H1 (cell line): ENCODE measurements around the gene CCNY. TPM values are rescaled to one million over a fixed set of nuclear protein-coding genes. Genes with fewer than 3 reads are reported as not detected.

Experiments used
- CTCF ChIA-PET: fragments of 300-600 bp; sonication (Branson Sonifier 250); formaldehyde crosslinking; loops from one replicate; lab custom pipeline; 2021; ENCODE audit not compliant: partially characterized antibody; lab: Charles Lee
- POLR2A ChIA-PET: fragments of 300-600 bp; sonication (Branson Sonifier 250); formaldehyde crosslinking; loops from one replicate; lab custom pipeline; 2021; ENCODE audit warnings: inconsistent platforms; ENCODE audit not compliant: partially characterized antibody; lab: Charles Lee
- DNase-seq, 2 experiments: peaks; one replicate each; pipeline versions ENCODE4 v3.0.0 to v3.0.0-alpha.2; 2010 to 2022; ENCODE audit warnings: low spot score in 2 of 2, low read depth in 1 of 2, mixed read lengths in 1 of 2
- FAIRE-seq: peaks from 2 replicates; lab custom pipeline; 2011; peaks lifted over from hg19 to GRCh38; lab: Jason Lieb, UNC
- H2AFZ ChIP-seq: 2 replicates; pipeline ENCODE4 v1.8.1; 2012; ENCODE audit warnings: low read length, inconsistent platforms
- H2AK5ac ChIP-seq: 2 replicates; pipeline ENCODE4 v1.6.1; 2013; ENCODE audit warnings: low read depth, low read length
- H2BK120ac ChIP-seq: replicated peaks from 2 replicates; pipeline ENCODE3; 2013; ENCODE audit warnings: low read depth, low read length, inconsistent platforms
- H2BK12ac ChIP-seq: 2 replicates; pipeline ENCODE4 v1.6.1; 2013; ENCODE audit warnings: low read depth, low read length
- H2BK15ac ChIP-seq: 2 replicates; pipeline ENCODE4 v1.6.1; 2013; ENCODE audit warnings: low read length
- H2BK20ac ChIP-seq: 2 replicates; pipeline ENCODE4 v1.6.1; 2013; ENCODE audit warnings: low read length
- H2BK5ac ChIP-seq: 2 replicates; pipeline ENCODE4 v1.6.1; 2013; ENCODE audit warnings: low read depth, low read length
- H3K14ac ChIP-seq: 2 replicates; pipeline ENCODE4 v1.6.1; 2013; ENCODE audit warnings: inconsistent platforms; ENCODE audit not compliant: insufficient read length
- H3K18ac ChIP-seq: 2 replicates; pipeline ENCODE4 v1.6.1; 2013; ENCODE audit warnings: low read length; ENCODE audit errors: extremely low read depth
- H3K23ac ChIP-seq: 2 replicates; pipeline ENCODE4 v1.6.1; 2013; ENCODE audit warnings: inconsistent platforms; ENCODE audit not compliant: insufficient read length
- H3K23me2 ChIP-seq: 2 replicates; pipeline ENCODE4 v1.6.1; 2013; ENCODE audit warnings: low read depth, low read length
- H3K27ac ChIP-seq: 2 replicates; pipeline ENCODE4 v1.6.1; 2011; ENCODE audit warnings: low read depth, low read length, inconsistent platforms
- H3K27me3 ChIP-seq, 4 experiments: replicated peaks in 1 of 4; 1 replicate in 1 of 4; 2 replicates in 3 of 4; pipeline versions ENCODE4 v1.6.1 to v1.8.1; 2011 to 2013; ENCODE audit warnings: low read length in 3 of 4, mild to moderate bottlenecking in 3 of 4, inconsistent platforms in 2 of 4, mixed read lengths in 2 of 4, moderate library complexity in 1 of 4; ENCODE audit not compliant: control insufficient read depth in 3 of 4, insufficient read depth in 3 of 4; ENCODE audit errors: extremely low read depth in 1 of 4
- H3K36me3 ChIP-seq, 4 experiments: 2 replicates each; pipeline versions ENCODE4 v1.6.1 to v1.8.1; 2011 to 2013; ENCODE audit warnings: mild to moderate bottlenecking in 4 of 4, low read length in 3 of 4, moderate library complexity in 2 of 4, control low read depth in 1 of 4, inconsistent platforms in 1 of 4; ENCODE audit not compliant: insufficient read depth in 4 of 4, control insufficient read depth in 2 of 4
- H3K4ac ChIP-seq: replicated peaks from 2 replicates; pipeline ENCODE3; 2013; ENCODE audit warnings: low read length, low read depth, mixed read lengths, inconsistent platforms; ENCODE audit not compliant: insufficient read length
- H3K4me1 ChIP-seq, 4 experiments: replicated peaks in 1 of 4; 1 replicate in 1 of 4; 2 replicates in 3 of 4; pipeline versions ENCODE4 v1.6.1 to v1.8.1; 2011 to 2013; ENCODE audit warnings: low read length in 3 of 4, inconsistent platforms in 2 of 4, mixed read lengths in 1 of 4; ENCODE audit not compliant: insufficient read depth in 4 of 4, control insufficient read depth in 3 of 4
- H3K4me2 ChIP-seq, 2 experiments: 2 replicates each; pipeline versions ENCODE4 v1.6.1 to v1.8.1; 2011 to 2013; ENCODE audit warnings: low read depth in 2 of 2, low read length in 2 of 2, control low read depth in 1 of 2, inconsistent platforms in 1 of 2, mild to moderate bottlenecking in 1 of 2; ENCODE audit not compliant: insufficient read depth in 1 of 2
- H3K4me3 ChIP-seq, 4 experiments: fragments of 200-600, 300-600 bp in 1 of 4; sonication (generic), shearing (Covaris generic), sonication (Bioruptor Twin) in 1 of 4; 2 replicates each; pipeline versions ENCODE4 v1.5.1 to v1.8.1; 2011 to 2016; ENCODE audit warnings: low read length in 4 of 4, low read depth in 3 of 4, control low read depth in 2 of 4, inconsistent platforms in 2 of 4, mild to moderate bottlenecking in 2 of 4, mixed read lengths in 1 of 4, moderate library complexity in 1 of 4; ENCODE audit not compliant: insufficient read depth in 2 of 4; ENCODE audit errors: extremely low read depth in 1 of 4
- H3K56ac ChIP-seq: replicated peaks from 2 replicates; pipeline ENCODE3; 2013; ENCODE audit warnings: low read depth, mild to moderate bottlenecking, mixed read lengths, low read length, inconsistent platforms; ENCODE audit not compliant: insufficient read length
- H3K79me1 ChIP-seq: 2 replicates; pipeline ENCODE4 v1.6.1; 2013; ENCODE audit warnings: low read depth, low read length, control low read depth
- H3K79me2 ChIP-seq, 2 experiments: 2 replicates each; pipeline versions ENCODE4 v1.6.1 to v1.8.1; 2012 to 2013; ENCODE audit warnings: low read length in 2 of 2, mild to moderate bottlenecking in 2 of 2, inconsistent platforms in 1 of 2; ENCODE audit not compliant: insufficient read depth in 2 of 2, control insufficient read depth in 1 of 2
- H3K9ac ChIP-seq, 4 experiments: replicated peaks in 1 of 4; 1 replicate in 1 of 4; 2 replicates in 3 of 4; pipeline versions ENCODE4 v1.6.1 to v1.8.1; 2011 to 2013; ENCODE audit warnings: low read depth in 3 of 4, low read length in 3 of 4, control low read depth in 2 of 4, mild to moderate bottlenecking in 2 of 4, moderate library complexity in 2 of 4, inconsistent platforms in 1 of 4; ENCODE audit errors: extremely low read depth in 1 of 4
- H3K9me3 ChIP-seq, 2 experiments: 2 replicates each; pipeline versions ENCODE4 v1.6.1 to v1.8.1; 2012 to 2013; ENCODE audit warnings: mild to moderate bottlenecking in 2 of 2, moderate library complexity in 2 of 2, control low read depth in 1 of 2, inconsistent platforms in 1 of 2, low read depth in 1 of 2, low read length in 1 of 2, mixed read lengths in 1 of 2; ENCODE audit not compliant: insufficient read depth in 2 of 2
- H4K20me1 ChIP-seq, 2 experiments: replicated peaks in 1 of 2; 2 replicates each; pipeline versions ENCODE3 to v1.8.1; 2011 to 2013; ENCODE audit warnings: inconsistent platforms in 2 of 2, low read length in 2 of 2, mild to moderate bottlenecking in 1 of 2; ENCODE audit not compliant: insufficient read depth in 2 of 2, control insufficient read depth in 1 of 2
- H4K5ac ChIP-seq: 2 replicates; pipeline ENCODE4 v1.6.1; 2013; ENCODE audit warnings: low read length, low read depth, mixed read lengths, inconsistent platforms; ENCODE audit not compliant: insufficient read length
- H4K8ac ChIP-seq: 2 replicates; pipeline ENCODE4 v1.8.0; 2013; ENCODE audit warnings: mild to moderate bottlenecking, moderate library complexity, low read length, inconsistent platforms; ENCODE audit not compliant: insufficient read depth; ENCODE audit errors: extremely low read depth
- H4K91ac ChIP-seq: replicated peaks from 2 replicates; pipeline ENCODE3; 2013; ENCODE audit warnings: low read length, mixed read lengths, inconsistent platforms; ENCODE audit not compliant: insufficient read length
- ASH2L ChIP-seq: fragments of 200-600, 300-600 bp; sonication (generic); IDR thresholded peaks from one replicate; pipeline ENCODE4 v1.7.1; 2017; ENCODE audit warnings: low read length
- BACH1 ChIP-seq: IDR thresholded peaks from 2 replicates; pipeline ENCODE4 v1.6.1; 2012; ENCODE audit warnings: low read length, improper control_type of control experiment
- CEBPB ChIP-seq: IDR thresholded peaks from 2 replicates; pipeline ENCODE4 v1.6.1; 2012; ENCODE audit warnings: low read depth, low read length
- CHD1 ChIP-seq: IDR thresholded peaks from 2 replicates; pipeline ENCODE4 v1.6.1; 2012; ENCODE audit warnings: low read depth, low read length, improper control_type of control experiment
- CHD2 ChIP-seq: IDR thresholded peaks from 2 replicates; pipeline ENCODE4 v1.6.1; 2012; ENCODE audit warnings: low read length, improper control_type of control experiment
- GABPA ChIP-seq: IDR thresholded peaks from 2 replicates; pipeline ENCODE4 v1.6.1; 2011; ENCODE audit warnings: mild to moderate bottlenecking, low read length, moderate library complexity, borderline replicate concordance; ENCODE audit not compliant: insufficient read depth
- KDM4A ChIP-seq: IDR thresholded peaks from one replicate; pipeline ENCODE4 v1.7.1; 2012; ENCODE audit warnings: low read depth, mild to moderate bottlenecking, moderate library complexity, low read length, inconsistent platforms; ENCODE audit not compliant: severe bottlenecking
- NANOG ChIP-seq: IDR thresholded peaks from 2 replicates; pipeline ENCODE4 v1.6.1; 2011; ENCODE audit warnings: low read length, low read depth, mild to moderate bottlenecking, inconsistent platforms; ENCODE audit not compliant: insufficient read depth, poor library complexity, severe bottlenecking
- POLR2AphosphoS5 ChIP-seq: IDR thresholded peaks from 2 replicates; pipeline ENCODE4 v1.6.1; 2011; ENCODE audit warnings: low read depth, low read length
- SAP30 ChIP-seq: fragments of 300-600 bp; sonication (generic); IDR thresholded peaks from 2 replicates; pipeline ENCODE4 v1.7.1; 2012; ENCODE audit warnings: low read length, moderate library complexity, mild to moderate bottlenecking, inconsistent platforms; ENCODE audit not compliant: insufficient read depth, insufficient replicate concordance
- YY1 ChIP-seq: IDR thresholded peaks from 2 replicates; pipeline ENCODE4 v1.6.1; 2011; ENCODE audit warnings: low read depth, mild to moderate bottlenecking, low read length
- WGBS, 2 experiments: shearing (Covaris generic) in 1 of 2; methylation state at CpG; one replicate each; pipeline versions ENCODE4 v1.1.6 to v1.1.7; 2013 to 2015; ENCODE audit warnings: low lambda C conversion rate in 2 of 2, mixed read lengths in 2 of 2, inconsistent platforms in 1 of 2, low coverage in 1 of 2, missing lambda C conversion rate in 1 of 2; ENCODE audit not compliant: insufficient replicate concordance in 2 of 2, insufficient coverage in 1 of 2, insufficient read length in 1 of 2; ENCODE audit errors: extremely low coverage in 1 of 2, missing lambda C conversion rate in 1 of 2; 5-methylcytosine and 5-hydroxymethylcytosine counted together
- polyA plus RNA-seq, 7 experiments: library from polyadenylated mRNA; depleted of rRNA in 3 of 7; stranded (reverse) in 5 of 7; unstranded in 2 of 7; fragments of >200 nt in 5 of 7; fragments of 200-250 nt in 2 of 7; gene quantifications; 1 replicate in 5 of 7; 2 replicates in 1 of 7; 4 replicates in 1 of 7; pipeline versions ENCODE4 v1.2.1 to v1.2.3, GENCODE V29; 2011 to 2013; ENCODE audit warnings: missing spikeins in 2 of 7, mixed read lengths in 2 of 7
- total RNA-seq: library from RNA; stranded (reverse); fragmentation: NEBNext Ultra II Directional; extraction: Animal tissue kit (Norgen Biotek cat#: 25700); gene quantifications from 2 replicates; pipeline ENCODE4 v1.2.1, GENCODE V29; 2021
- TF ChIP-seq, protein P1 (sequence below): IDR thresholded peaks from 2 replicates; pipeline ENCODE4 v1.6.1; 2012; ENCODE audit warnings: inconsistent platforms

The CCNY gene
- total and polyA plus RNA-seq, 2 of the 8 experiments (the other 6 are each of a cell fraction or from before 2014, with no cell fraction given) = 25.3 to 68.2 TPM

DNA sequence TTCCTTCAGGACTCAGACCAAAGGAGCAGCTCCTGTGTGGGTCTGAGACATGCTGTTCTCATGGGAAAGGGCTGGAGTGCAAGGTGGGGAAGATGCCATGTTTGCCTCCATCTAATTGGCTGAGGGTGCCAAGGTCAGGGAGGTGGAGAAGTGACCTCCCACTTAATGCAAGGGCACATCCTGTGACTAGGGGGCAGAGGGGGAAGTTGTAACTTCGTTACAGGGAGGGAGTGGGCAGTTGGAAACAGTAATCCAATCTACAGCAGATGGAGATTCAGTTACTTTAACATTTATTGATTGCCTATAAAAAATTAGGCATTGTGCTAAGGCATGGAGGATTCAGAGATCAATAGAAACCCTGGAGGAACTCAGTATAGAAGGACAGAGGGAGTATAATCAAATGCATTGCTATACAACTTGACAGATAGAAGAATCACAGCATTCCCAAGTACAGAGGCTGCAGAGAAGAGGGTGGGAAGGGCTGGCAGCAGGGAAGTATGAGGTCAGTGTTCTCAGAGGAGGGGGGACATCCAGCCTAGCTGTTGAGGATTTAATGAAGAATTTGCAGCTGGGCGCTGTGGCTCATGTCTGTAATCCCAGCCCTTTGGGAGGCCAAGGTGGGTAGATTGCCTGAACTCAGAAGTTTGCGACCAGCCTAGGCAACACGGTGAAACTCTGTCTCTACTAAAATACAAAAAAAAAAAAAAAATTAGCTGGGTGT, 75.9 kb downstream of the CCNY start:
- Histone ChIP-seq H3K23ac (no peak overlapping the region), H3K14ac (no peak overlapping the region), H3K79me2 (peaks cover 5 to 75% of the 10 kb centered on the region in 2 experiments), H4K91ac (no peak overlapping the region), H3K4me2 (peak overlapping the region in 1 of 2 experiments; percentile 8; a peak in 1 of 4 replicates), H3K18ac (no peak overlapping the region), H3K27me3 (no peaks in the 10 kb centered on the region), H3K27ac (no peak overlapping the region), H3K9ac (no peak overlapping the region), H3K36me3 (no peaks in the 10 kb centered on the region), H3K4ac (no peak overlapping the region), H3K4me1 (peaks cover 7 to 29% (median 9%) of the 10 kb centered on the region in 4 experiments; a peak in 6 of 7 replicates), H2AFZ (no peak overlapping the region), H3K4me3 (no peak overlapping the region), H2BK20ac (no peak overlapping the region), H3K9me3 (no peaks in the 10 kb centered on the region), H2BK12ac (no peak overlapping the region), H4K5ac (no peak overlapping the region), H2BK120ac (no peak overlapping the region), H2BK15ac (0 out of 2 replicates have a peak overlapping the region, but pooled peaks have one; percentile 6), H3K79me1 (peaks cover 11% of the 10 kb centered on the region), H3K23me2 (no peaks in the 10 kb centered on the region), H4K8ac (no peak overlapping the region), H4K20me1 (peaks cover 2 to 12% of the 10 kb centered on the region in 2 experiments), H2BK5ac (no peak overlapping the region), H3K56ac (no peak overlapping the region), H2AK5ac (no peak overlapping the region)
- 77% methylated on average over 4 of the region's 4 CpGs; no CpG with 5 or more reads in 1 of the 2 experiments for WGBS, 2 experiments
- DNase-seq (no peak), FAIRE-seq (no peak)
- ChIA-PET POLR2A (interaction anchor here (0.6 kb wide), 1 partner anchor 1238 kb away, joined by 3 read pairs; no protein-coding TSS in a partner anchor), CTCF (interaction anchor here (0.8 to 1.6 kb wide), 3 partner anchors 12 to 291 kb away, joined by 3 to 5 read pairs (median 3); no protein-coding TSS in a partner anchor)
- TF ChIP-seq YY1 (no peak), POLR2AphosphoS5 (no peak), KDM4A (no peak), CHD1 (no peak), NANOG (no peak), CHD2 (no peak), CEBPB (no peak), SAP30 (no peak), ASH2L (no peak), GABPA (no peak), BACH1 (no peak)
- TF ChIP-seq, protein P1, sequence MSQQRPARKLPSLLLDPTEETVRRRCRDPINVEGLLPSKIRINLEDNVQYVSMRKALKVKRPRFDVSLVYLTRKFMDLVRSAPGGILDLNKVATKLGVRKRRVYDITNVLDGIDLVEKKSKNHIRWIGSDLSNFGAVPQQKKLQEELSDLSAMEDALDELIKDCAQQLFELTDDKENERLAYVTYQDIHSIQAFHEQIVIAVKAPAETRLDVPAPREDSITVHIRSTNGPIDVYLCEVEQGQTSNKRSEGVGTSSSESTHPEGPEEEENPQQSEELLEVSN = no peak
